Ishikawa (cell line): Measurements from ENCODE around the gene HDAC9.

ENCODE experiments used
- CEBPB ChIP-seq: IDR thresholded peaks from 2 replicates; pipeline ENCODE4 v1.6.1; 2012
- CREB1 ChIP-seq: IDR thresholded peaks from 2 replicates; pipeline ENCODE4 v1.6.1; 2012; ENCODE audit warnings: low read depth
- EGR1 ChIP-seq: IDR thresholded peaks from 2 replicates; pipeline ENCODE4 v1.6.1; 2012
- EP300 ChIP-seq: IDR thresholded peaks from 2 replicates; pipeline ENCODE4 v1.6.1; 2012; ENCODE audit warnings: borderline replicate concordance
- FOXM1 ChIP-seq: IDR thresholded peaks from 2 replicates; pipeline ENCODE4 v1.6.1; 2012; ENCODE audit warnings: low read depth, borderline replicate concordance
- MAX ChIP-seq: IDR thresholded peaks from 2 replicates; pipeline ENCODE4 v1.6.1; 2012
- RAD21 ChIP-seq: IDR thresholded peaks from 2 replicates; pipeline ENCODE4 v1.6.1; 2012; ENCODE audit warnings: low read depth
- REST ChIP-seq: IDR thresholded peaks from 2 replicates; pipeline ENCODE4 v1.6.1; 2012; ENCODE audit warnings: low read depth, mild to moderate bottlenecking
- TAF1 ChIP-seq: IDR thresholded peaks from 2 replicates; pipeline ENCODE4 v1.6.1; 2012; ENCODE audit warnings: low read depth, mild to moderate bottlenecking
- TCF12 ChIP-seq: IDR thresholded peaks from 2 replicates; pipeline ENCODE4 v1.6.1; 2012; ENCODE audit warnings: low read depth
- TEAD4 ChIP-seq: IDR thresholded peaks from 2 replicates; pipeline ENCODE4 v1.6.1; 2012
- USF1 ChIP-seq: IDR thresholded peaks from 2 replicates; pipeline ENCODE4 v1.6.1; 2012
- YY1 ChIP-seq: IDR thresholded peaks from 2 replicates; pipeline ENCODE4 v1.6.1; 2012; ENCODE audit warnings: low read depth
- ZBTB7A ChIP-seq: IDR thresholded peaks from 2 replicates; pipeline ENCODE4 v1.6.1; 2012; ENCODE audit warnings: low read depth

- TF ChIP-seq CREB1 (no peak), FOXM1 (no peak), RAD21 (no peak), REST (no peak), TAF1 (no peak), USF1 (no peak), CEBPB (no peak), TEAD4 (no peak), EP300 (no peak), YY1 (no peak), MAX (no peak), TCF12 (no peak), EGR1 (no peak), ZBTB7A (no peak)
Measured at GRCh38 chr7:18806177-18806576, 310.6 kb downstream of the HDAC9 start.
